ENCODE data around the gene ENPP7. TPM values are rescaled to one million over a fixed set of nuclear protein-coding genes. Genes with fewer than 3 reads are reported as not detected.
A peak's percentile ranks its signal among the peaks of the same experiment; 100 is the strongest.

Gene ENPP7
- total RNA-seq, 1 donor from 2014 or later = 0.18 TPM

- H3K4me1 ChIP-seq = peaks cover 22% of the 10 kb centered on the region
- no peak overlapping the region for H3K4me3 ChIP-seq
- H3K36me3 ChIP-seq = no peaks in the 10 kb centered on the region
- no peak for ATAC-seq
- no peak overlapping the region for H3K27ac ChIP-seq
- DNase-seq = peak; percentile 40
- no peaks in the 10 kb centered on the region for H3K9me3 ChIP-seq
- H3K27me3 ChIP-seq (ENCODE audit: low read depth) = peaks cover 62% of the 10 kb centered on the region
- intact Hi-C loops (cut with DNase I) = no loop called here
- no peak for TF ChIP-seq CTCF (IDR thresholded peaks at IDR 0.05)
Observed at GRCh38 chr17:79785017-79785899, 54.5 kb downstream of the ENPP7 start.

GRCh38 chr17:79785900-79786810 lies 55.4 kb downstream of the ENPP7 start:
- H3K27me3 ChIP-seq (ENCODE audit: low read depth) = peaks cover 71% of the 10 kb centered on the region
- DNase-seq = peak; percentile 24
- no peaks in the 10 kb centered on the region for H3K9me3 ChIP-seq
- peaks cover 30% of the 10 kb centered on the region for H3K4me1 ChIP-seq
- intact Hi-C loops (cut with DNase I) = no loop called here
- H3K27ac ChIP-seq = no peak overlapping the region
- ATAC-seq = no peak
- no peak overlapping the region for H3K4me3 ChIP-seq
- H3K36me3 ChIP-seq = no peaks in the 10 kb centered on the region
- TF ChIP-seq CTCF (IDR thresholded peaks at IDR 0.05) = no peak

- TF ChIP-seq CTCF (IDR thresholded peaks at IDR 0.05) = no peak
- DNase-seq (peak; percentile 28), ATAC-seq (no peak)
- Histone ChIP-seq H3K27me3 (ENCODE audit: low read depth) (peaks cover 80% of the 10 kb centered on the region), H3K9me3 (no peaks in the 10 kb centered on the region), H3K4me3 (no peak overlapping the region), H3K36me3 (no peaks in the 10 kb centered on the region), H3K27ac (no peak overlapping the region), H3K4me1 (peaks cover 29% of the 10 kb centered on the region)
- intact Hi-C loops (cut with DNase I) = no loop called here
Observed at GRCh38 chr17:79786930-79787643, 56.3 kb downstream of the ENPP7 start.

- no peaks in the 10 kb centered on the region for H3K36me3 ChIP-seq
- TF ChIP-seq CTCF (IDR thresholded peaks at IDR 0.05) = no peak
- DNase-seq = peak; percentile 6
- no peak overlapping the region for H3K4me3 ChIP-seq
- intact Hi-C loops (cut with DNase I) = no loop called here
- H3K27ac ChIP-seq = no peak overlapping the region
- peaks cover 94% of the 10 kb centered on the region for H3K27me3 ChIP-seq (ENCODE audit: low read depth)
- H3K9me3 ChIP-seq = no peaks in the 10 kb centered on the region
- H3K4me1 ChIP-seq = peaks cover 43% of the 10 kb centered on the region
- ATAC-seq = no peak
Observed at GRCh38 chr17:79788455-79788854, 57.7 kb downstream of the ENPP7 start.

Measured in lower lobe of right lung (tissue), 2 donors.